GF-D8 (cell line): ENCODE results near the gene SERGEF.
A peak's percentile ranks its signal among the peaks of the same experiment; 100 is the strongest.

Experiments
- DNase-seq: peaks from one replicate; lab custom pipeline; 2025; lab: John Stamatoyannopoulos, UW

SERGEF gene

GRCh38 chr11:17951685-17952388 lies 61.0 kb downstream of the SERGEF start:
- DNase-seq: no peak

- DNase-seq: no peak
Observed at GRCh38 chr11:17950644-17951043, 62.2 kb downstream of the SERGEF start.

GRCh38 chr11:17948296-17948695 lies 64.6 kb downstream of the SERGEF start:
- no peak for DNase-seq

GRCh38 chr11:17939542-17939941 lies 73.3 kb downstream of the SERGEF start:
- no peak for DNase-seq

GRCh38 chr11:17936790-17937189 lies 76.1 kb downstream of the SERGEF start:
- no peak for DNase-seq

GRCh38 chr11:17934194-17934593 lies 78.7 kb downstream of the SERGEF start:
- no peak for DNase-seq

- DNase-seq: no peak
Observed at GRCh38 chr11:17933708-17934107, 79.1 kb downstream of the SERGEF start.

- DNase-seq: no peak
Observed at GRCh38 chr11:17932472-17932871, 80.4 kb downstream of the SERGEF start.

- no peak for DNase-seq
Observed at GRCh38 chr11:17931595-17931994, 81.3 kb downstream of the SERGEF start.

GRCh38 chr11:17930544-17931125 lies 82.2 kb downstream of the SERGEF start:
- no peak for DNase-seq

GRCh38 chr11:17929171-17929570 lies 83.7 kb downstream of the SERGEF start:
- DNase-seq: no peak

- no peak for DNase-seq
Observed at GRCh38 chr11:17927681-17928343, 85.0 kb downstream of the SERGEF start.

GRCh38 chr11:17927041-17927440 lies 85.8 kb downstream of the SERGEF start:
- DNase-seq: no peak

- DNase-seq: no peak
Observed at GRCh38 chr11:17924713-17925112, 88.1 kb downstream of the SERGEF start.

- DNase-seq: no peak
Observed at GRCh38 chr11:17923217-17923616, 89.6 kb downstream of the SERGEF start.

- DNase-seq: no peak
Observed at GRCh38 chr11:17922416-17922788, 90.4 kb downstream of the SERGEF start.

- DNase-seq: peak; percentile 5
Observed at GRCh38 chr11:17921659-17922415, 91.0 kb downstream of the SERGEF start.

GRCh38 chr11:17918049-17918605 lies 94.7 kb downstream of the SERGEF start:
- DNase-seq: no peak

- DNase-seq: no peak
Observed at GRCh38 chr11:17917556-17917955, 95.3 kb downstream of the SERGEF start.

GRCh38 chr11:17915500-17916143 lies 97.2 kb downstream of the SERGEF start:
- no peak for DNase-seq

- DNase-seq: no peak
Observed at GRCh38 chr11:17914957-17915356, 97.9 kb downstream of the SERGEF start.

GRCh38 chr11:17907046-17907445 lies 105.8 kb downstream of the SERGEF start:
- DNase-seq: no peak
